ENCODE data around the gene UBE2V1.

UBE2V1 gene

DNA sequence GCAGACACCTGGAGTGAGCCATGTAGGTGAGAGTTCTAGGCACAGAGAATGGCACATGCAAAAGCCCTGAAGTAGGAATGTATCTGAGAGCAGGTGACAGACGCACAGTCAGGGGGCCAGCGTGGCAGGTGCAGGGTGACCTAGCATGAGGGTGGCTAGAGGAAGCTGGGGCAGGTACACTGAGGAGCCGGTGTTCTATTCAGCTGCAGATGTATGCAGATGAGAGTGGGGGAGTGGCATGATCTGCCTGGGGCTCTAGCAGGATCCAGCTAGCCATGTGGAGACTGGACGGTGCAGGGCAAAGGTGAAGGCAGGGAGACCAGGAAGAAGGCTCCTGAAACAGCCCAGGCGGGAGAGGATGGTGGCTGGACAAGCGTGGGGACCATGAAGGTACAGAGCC lies 29.9 kb upstream of the UBE2V1 start:
- TF ChIP-seq NFIC (IDR thresholded peaks at IDR 0.05) (no peak), TAF1 (IDR thresholded peaks at IDR 0.05; ENCODE audit: low read depth) (no peak), EGR1 (IDR thresholded peaks at IDR 0.05) (no peak)

DNA sequence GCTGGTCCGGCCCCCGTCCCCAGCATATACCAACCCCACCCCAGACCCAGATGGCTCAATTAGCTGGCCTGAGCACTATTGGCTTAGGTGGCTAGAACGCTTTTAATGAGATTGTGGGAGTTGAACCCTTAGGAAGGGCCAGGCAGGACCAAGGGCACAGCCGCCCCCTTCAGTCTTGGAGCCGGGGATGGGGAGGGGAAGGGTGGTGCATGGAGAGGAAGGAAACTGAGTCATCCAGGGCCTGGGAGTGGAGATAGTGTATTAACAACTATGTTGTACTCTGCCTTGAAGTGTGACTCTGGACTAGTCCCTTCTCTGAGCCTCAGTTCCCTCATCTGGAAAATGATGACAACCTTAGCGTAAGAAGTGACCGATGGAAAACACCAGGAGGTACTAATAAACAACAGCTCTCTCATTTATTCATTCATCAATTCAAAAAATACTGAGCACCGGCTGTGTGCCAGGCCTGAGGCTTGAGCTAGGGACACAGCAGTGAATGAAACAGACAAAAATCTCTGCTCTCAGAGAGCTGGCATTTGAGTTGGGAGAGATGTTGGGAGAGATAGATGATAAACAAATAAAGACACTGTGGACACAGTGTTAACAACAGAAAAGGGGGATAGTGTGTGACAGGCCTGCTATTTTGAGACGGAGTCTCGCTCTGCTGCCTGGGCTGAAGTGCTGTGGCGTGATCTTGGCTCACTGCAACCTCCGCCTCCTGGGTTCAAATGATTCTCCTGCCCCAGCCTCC lies 29.0 kb upstream of the UBE2V1 start:
- no peak for TF ChIP-seq CREB1 (IDR thresholded peaks at IDR 0.05; ENCODE audit: low read depth)
- no peak for TF ChIP-seq FOXM1 (IDR thresholded peaks at IDR 0.05; ENCODE audit: borderline replicate concordance, low read depth)
- TF ChIP-seq TAF1 (IDR thresholded peaks at IDR 0.05; ENCODE audit: low read depth) = no peak
- TF ChIP-seq YY1 (IDR thresholded peaks at IDR 0.05; ENCODE audit: low read depth) = no peak
- TF ChIP-seq, protein P1, sequence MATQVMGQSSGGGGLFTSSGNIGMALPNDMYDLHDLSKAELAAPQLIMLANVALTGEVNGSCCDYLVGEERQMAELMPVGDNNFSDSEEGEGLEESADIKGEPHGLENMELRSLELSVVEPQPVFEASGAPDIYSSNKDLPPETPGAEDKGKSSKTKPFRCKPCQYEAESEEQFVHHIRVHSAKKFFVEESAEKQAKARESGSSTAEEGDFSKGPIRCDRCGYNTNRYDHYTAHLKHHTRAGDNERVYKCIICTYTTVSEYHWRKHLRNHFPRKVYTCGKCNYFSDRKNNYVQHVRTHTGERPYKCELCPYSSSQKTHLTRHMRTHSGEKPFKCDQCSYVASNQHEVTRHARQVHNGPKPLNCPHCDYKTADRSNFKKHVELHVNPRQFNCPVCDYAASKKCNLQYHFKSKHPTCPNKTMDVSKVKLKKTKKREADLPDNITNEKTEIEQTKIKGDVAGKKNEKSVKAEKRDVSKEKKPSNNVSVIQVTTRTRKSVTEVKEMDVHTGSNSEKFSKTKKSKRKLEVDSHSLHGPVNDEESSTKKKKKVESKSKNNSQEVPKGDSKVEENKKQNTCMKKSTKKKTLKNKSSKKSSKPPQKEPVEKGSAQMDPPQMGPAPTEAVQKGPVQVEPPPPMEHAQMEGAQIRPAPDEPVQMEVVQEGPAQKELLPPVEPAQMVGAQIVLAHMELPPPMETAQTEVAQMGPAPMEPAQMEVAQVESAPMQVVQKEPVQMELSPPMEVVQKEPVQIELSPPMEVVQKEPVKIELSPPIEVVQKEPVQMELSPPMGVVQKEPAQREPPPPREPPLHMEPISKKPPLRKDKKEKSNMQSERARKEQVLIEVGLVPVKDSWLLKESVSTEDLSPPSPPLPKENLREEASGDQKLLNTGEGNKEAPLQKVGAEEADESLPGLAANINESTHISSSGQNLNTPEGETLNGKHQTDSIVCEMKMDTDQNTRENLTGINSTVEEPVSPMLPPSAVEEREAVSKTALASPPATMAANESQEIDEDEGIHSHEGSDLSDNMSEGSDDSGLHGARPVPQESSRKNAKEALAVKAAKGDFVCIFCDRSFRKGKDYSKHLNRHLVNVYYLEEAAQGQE (IDR thresholded peaks at IDR 0.05; ENCODE audit: low read depth) = no peak
- TF ChIP-seq TCF12 (IDR thresholded peaks at IDR 0.05; ENCODE audit: low read depth) = no peak

DNA sequence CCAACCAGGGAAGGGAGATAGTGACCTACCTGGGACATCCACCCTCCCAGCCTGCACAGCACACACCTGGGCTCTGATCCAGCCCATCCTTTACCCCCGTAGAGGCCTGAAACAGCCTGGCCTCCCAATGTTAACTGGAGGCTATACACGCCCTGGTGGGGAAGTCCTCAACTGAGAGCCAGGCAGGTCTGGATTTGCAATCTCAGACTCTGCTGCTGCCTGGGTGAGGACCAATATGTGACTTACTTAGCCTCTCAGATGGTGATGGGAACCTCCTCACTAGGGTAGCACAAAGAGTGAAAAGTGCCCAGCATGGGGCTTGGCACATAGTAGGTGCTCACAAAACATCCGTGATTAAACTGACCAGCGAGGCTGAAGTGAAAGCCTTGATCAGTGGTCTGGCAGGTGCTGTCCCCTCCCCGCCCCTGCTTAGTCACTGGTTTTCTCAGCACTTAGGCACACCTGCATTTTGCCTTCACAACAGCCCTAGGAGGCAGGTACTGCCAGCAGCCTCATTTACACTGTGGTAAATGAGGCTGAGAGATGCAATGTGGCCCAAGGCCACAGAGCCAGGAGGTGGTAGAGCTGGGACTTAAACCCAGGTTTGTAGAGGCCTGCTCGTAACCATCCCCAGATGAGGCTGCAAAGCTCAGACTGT lies 28.2 kb upstream of the UBE2V1 start:
- TF ChIP-seq TEAD4 (IDR thresholded peaks at IDR 0.05) (no peak), YY1 (IDR thresholded peaks at IDR 0.05; ENCODE audit: low read depth) (no peak), FOXM1 (IDR thresholded peaks at IDR 0.05; ENCODE audit: borderline replicate concordance, low read depth) (no peak), EP300 (IDR thresholded peaks at IDR 0.05; ENCODE audit: borderline replicate concordance) (no peak), CEBPB (IDR thresholded peaks at IDR 0.05) (no peak), CREB1 (IDR thresholded peaks at IDR 0.05; ENCODE audit: low read depth) (no peak), TAF1 (IDR thresholded peaks at IDR 0.05; ENCODE audit: low read depth) (no peak), TCF12 (IDR thresholded peaks at IDR 0.05; ENCODE audit: low read depth) (no peak), EGR1 (IDR thresholded peaks at IDR 0.05) (no peak)
- TF ChIP-seq, protein P2, sequence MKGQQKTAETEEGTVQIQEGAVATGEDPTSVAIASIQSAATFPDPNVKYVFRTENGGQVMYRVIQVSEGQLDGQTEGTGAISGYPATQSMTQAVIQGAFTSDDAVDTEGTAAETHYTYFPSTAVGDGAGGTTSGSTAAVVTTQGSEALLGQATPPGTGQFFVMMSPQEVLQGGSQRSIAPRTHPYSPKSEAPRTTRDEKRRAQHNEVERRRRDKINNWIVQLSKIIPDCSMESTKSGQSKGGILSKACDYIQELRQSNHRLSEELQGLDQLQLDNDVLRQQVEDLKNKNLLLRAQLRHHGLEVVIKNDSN (IDR thresholded peaks at IDR 0.05) = no peak
- TF ChIP-seq, protein P3, sequence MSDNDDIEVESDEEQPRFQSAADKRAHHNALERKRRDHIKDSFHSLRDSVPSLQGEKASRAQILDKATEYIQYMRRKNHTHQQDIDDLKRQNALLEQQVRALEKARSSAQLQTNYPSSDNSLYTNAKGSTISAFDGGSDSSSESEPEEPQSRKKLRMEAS (IDR thresholded peaks at IDR 0.05) = no peak
- TF ChIP-seq, protein P1 (IDR thresholded peaks at IDR 0.05; ENCODE audit: low read depth) = no peak

DNA sequence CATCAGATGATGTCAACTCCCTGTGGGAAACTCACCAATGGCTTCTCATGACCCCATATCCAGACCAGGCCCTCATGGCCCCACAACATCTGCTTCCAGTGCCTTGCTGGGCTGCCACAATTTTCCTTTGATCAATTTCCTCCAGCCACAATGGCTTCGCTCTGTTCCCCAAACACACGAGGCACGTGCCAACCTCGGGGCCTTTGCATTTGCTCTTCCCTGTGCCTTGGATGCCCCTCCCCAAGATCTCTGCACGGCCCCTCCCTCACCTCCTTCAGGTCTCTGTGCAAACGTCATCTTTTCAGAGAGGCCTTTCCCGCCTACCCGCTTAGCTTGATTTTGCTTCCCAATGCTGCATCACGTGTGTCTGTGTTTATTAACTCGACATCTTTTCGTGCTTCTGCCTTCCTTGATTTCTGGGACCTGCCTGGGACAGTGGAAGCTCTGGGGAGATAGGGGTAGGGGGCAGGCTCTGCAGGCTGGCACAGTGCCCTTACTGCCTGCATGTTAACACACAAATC lies 27.4 kb upstream of the UBE2V1 start:
- TF ChIP-seq TEAD4 (IDR thresholded peaks at IDR 0.05) = no peak
- TF ChIP-seq, protein P3 (IDR thresholded peaks at IDR 0.05) = no peak
- no peak for TF ChIP-seq TAF1 (IDR thresholded peaks at IDR 0.05; ENCODE audit: low read depth)
- TF ChIP-seq CREB1 (IDR thresholded peaks at IDR 0.05; ENCODE audit: low read depth) = no peak
- no peak for TF ChIP-seq CEBPB (IDR thresholded peaks at IDR 0.05)
- no peak for TF ChIP-seq EGR1 (IDR thresholded peaks at IDR 0.05)
- no peak for TF ChIP-seq ZBTB7A (IDR thresholded peaks at IDR 0.05; ENCODE audit: low read depth)
- TF ChIP-seq TCF12 (IDR thresholded peaks at IDR 0.05; ENCODE audit: low read depth) = no peak
- no peak for TF ChIP-seq EP300 (IDR thresholded peaks at IDR 0.05; ENCODE audit: borderline replicate concordance)
- TF ChIP-seq NFIC (IDR thresholded peaks at IDR 0.05) = no peak
- TF ChIP-seq, protein P1 (IDR thresholded peaks at IDR 0.05; ENCODE audit: low read depth) = no peak
- TF ChIP-seq RAD21 (IDR thresholded peaks at IDR 0.05; ENCODE audit: low read depth) = no peak
- no peak for TF ChIP-seq YY1 (IDR thresholded peaks at IDR 0.05; ENCODE audit: low read depth)
- TF ChIP-seq, protein P2 (IDR thresholded peaks at IDR 0.05) = no peak
- no peak for TF ChIP-seq FOXM1 (IDR thresholded peaks at IDR 0.05; ENCODE audit: borderline replicate concordance, low read depth)

Measured in Ishikawa (cell line).